ENCODE results near the gene INKA1. TPM values are rescaled to one million over a fixed set of nuclear protein-coding genes. Genes with fewer than 3 reads are reported as not detected.
A peak's percentile ranks its signal among the peaks of the same experiment; 100 is the strongest.
"Not testable (repeated sequence)": the region's sequence is repeated elsewhere in the genome, so short reads cannot be mapped to it uniquely, and the experiment has no call there.

INKA1 gene
- total RNA-seq (2014; rRNA removed; shearing (Covaris generic)): 0.56 and 1.3 TPM in 2 replicates

DNA sequence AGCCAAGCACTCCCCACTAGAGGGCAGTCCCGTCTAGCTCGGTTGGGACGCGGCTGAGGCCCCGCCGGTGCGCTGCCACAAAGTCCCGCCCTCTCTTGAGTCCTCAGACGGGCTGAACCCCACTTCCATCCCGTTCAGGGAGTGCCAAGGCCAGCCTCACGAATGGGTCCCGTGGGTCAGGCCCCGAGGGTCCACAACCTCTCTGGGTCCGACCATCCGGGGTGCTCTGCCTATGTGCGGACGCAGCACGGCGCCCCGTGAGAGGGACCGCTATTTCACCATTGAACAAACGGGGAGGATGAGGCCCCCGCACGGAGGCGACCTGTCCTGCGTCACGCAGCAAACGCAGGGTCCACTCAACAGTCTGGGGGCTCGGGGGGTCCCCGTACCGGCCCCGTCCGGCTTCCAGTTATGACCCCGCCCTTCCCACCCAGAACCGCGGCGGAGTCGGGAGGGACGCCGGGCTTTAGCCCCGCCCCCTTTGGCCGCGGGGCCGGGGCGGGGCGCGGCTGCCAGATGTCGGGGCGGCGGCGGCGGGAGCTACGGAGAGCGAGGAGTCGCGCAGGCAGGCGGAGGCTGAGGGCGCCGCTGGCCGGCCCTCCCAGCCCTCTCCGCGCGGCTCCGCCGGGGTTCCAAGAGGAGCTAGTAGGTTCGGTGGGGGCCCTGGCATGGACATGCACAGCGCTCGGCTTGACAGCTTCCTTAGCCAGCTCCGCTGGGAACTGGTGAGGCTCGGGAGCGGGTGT is at the start of gene INKA1:
INKA1 (plus strand) TSS at position 543 of the 746 bp plus-strand sequence; CDS start at position 675, 132 bp downstream.
- H3K27me3 ChIP-seq (replicated peaks): no peaks in the 10 kb centered on the region
- DNase-seq (ENCODE audit: low read depth in 1 of 2, low spot score in 2 of 2): peak; percentile 80 to 82

DNA sequence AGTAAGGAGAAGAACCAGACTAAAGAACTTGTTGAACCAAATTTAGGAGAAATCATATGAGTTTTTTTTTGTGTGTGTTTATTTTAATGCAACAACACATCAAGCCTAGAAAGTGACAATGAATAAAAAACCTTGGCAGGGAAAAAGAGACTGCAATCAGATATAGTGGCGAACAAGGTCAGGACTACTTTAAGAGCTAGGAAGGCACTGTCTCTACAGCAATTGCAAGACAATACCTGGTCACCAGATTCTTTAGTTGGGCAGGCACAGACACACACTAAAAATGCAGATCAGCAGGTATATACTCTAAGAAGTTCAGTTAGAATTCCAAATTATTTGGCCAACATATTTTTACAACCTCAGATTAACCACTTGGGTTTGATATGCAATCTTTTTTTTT is 48.5 kb upstream of the INKA1 start:
- no peak overlapping the region for H3K27ac ChIP-seq
- no peaks in the 10 kb centered on the region for H3K27me3 ChIP-seq (replicated peaks)
- no peak for DNase-seq (ENCODE audit: low read depth in 1 of 2, low spot score in 2 of 2)
- no peaks in the 10 kb centered on the region for H3K9me3 ChIP-seq (replicated peaks)
- no peak overlapping the region for H3K4me3 ChIP-seq
- H3K36me3 ChIP-seq: no peaks in the 10 kb centered on the region
- no peaks in the 10 kb centered on the region for H3K4me1 ChIP-seq (replicated peaks)

More for the DNA sequence above, at the start of gene INKA1:
- Histone ChIP-seq H3K4me3 (peak within 1 kb of the TSS; percentile 80), H3K4me1 (replicated peaks) (peaks cover 21% of the 10 kb centered on the region), H3K27ac (peak within 1 kb of the TSS; percentile 41; the same call in 1 of the 2 replicates), H3K36me3 (peaks cover 3% of the 10 kb centered on the region; the same call in 1 of the 2 replicates), H3K9me3 (replicated peaks) (no peaks in the 10 kb centered on the region)

DNA sequence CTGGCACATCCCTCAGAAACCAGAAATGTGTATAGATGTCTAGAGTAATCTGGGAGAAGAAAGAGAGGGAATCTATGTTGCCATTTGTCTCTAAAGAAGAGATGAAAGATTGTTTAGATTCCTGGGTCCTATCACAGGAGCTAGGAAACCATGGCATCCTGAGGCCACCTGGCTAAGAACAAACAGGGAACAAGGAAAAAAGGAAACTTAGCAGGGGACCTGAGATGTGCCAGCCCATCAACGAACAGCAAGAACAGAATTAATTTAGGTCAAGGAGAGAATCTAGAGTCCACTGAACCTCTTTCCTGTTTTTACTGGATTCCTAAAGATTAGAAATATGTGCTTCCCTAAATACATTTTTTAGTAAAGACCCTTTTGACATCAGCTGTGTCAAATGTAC is 47.0 kb upstream of the INKA1 start:
- no peaks in the 10 kb centered on the region for H3K9me3 ChIP-seq (replicated peaks)
- no peaks in the 10 kb centered on the region for H3K36me3 ChIP-seq
- H3K27ac ChIP-seq: no peak overlapping the region
- H3K4me3 ChIP-seq: no peak overlapping the region
- no peaks in the 10 kb centered on the region for H3K4me1 ChIP-seq (replicated peaks)
- no peaks in the 10 kb centered on the region for H3K27me3 ChIP-seq (replicated peaks)
- no peak for DNase-seq (ENCODE audit: low read depth in 1 of 2, low spot score in 2 of 2)

DNA sequence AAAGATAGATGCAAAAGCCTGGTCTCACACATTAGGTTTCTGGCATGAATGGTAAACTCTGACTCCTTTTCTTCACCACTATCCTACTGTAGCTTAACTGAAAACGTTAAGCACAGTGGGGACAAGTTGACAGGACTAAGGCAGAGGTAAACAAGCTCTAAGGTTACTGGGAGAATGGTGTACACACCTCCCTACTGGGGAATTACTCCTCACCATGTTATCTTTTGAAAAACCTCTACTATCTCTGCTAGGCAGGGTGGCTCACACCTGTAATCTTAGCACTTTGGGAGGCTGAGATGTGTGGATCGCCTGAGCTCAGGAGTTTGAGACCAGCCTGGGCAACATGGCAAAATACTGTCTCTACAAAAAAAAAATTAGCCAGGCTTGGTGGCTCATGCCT is 45.9 kb upstream of the INKA1 start:
- Histone ChIP-seq H3K27me3 (replicated peaks) (no peaks in the 10 kb centered on the region), H3K4me1 (replicated peaks) (no peaks in the 10 kb centered on the region)

DNA sequence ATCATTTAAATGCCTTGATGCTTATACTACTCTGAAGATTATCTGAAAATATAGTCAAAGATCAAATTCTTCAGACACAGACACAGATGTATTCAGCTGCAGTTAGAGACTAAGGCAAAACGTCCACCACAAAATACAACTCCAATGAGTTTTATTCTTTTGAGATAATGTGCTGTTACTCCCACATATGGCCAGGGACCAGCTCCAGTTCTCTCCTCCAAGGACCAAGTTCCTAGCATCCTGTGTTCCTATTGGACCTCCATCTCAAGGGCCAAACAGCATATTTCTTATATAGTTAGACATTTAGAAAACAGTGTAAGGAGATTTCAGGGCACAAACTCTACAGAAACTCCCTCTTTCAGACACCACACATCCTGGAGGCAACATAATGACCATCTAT is 43.8 kb upstream of the INKA1 start:
- Histone ChIP-seq H3K4me1 (replicated peaks) (no peaks in the 10 kb centered on the region), H3K27ac (no peak overlapping the region), H3K4me3 (no peak overlapping the region), H3K36me3 (no peaks in the 10 kb centered on the region), H3K27me3 (replicated peaks) (no peaks in the 10 kb centered on the region), H3K9me3 (replicated peaks) (no peaks in the 10 kb centered on the region)
- DNase-seq (ENCODE audit: low read depth in 1 of 2, low spot score in 2 of 2): no peak

More for the DNA sequence above, 45.9 kb upstream of the INKA1 start:
- Histone ChIP-seq H3K4me3 (no peak overlapping the region), H3K9me3 (replicated peaks) (no peaks in the 10 kb centered on the region), H3K36me3 (no peaks in the 10 kb centered on the region), H3K27ac (no peak overlapping the region)
- no peak for DNase-seq (ENCODE audit: low read depth in 1 of 2, low spot score in 2 of 2)

DNA sequence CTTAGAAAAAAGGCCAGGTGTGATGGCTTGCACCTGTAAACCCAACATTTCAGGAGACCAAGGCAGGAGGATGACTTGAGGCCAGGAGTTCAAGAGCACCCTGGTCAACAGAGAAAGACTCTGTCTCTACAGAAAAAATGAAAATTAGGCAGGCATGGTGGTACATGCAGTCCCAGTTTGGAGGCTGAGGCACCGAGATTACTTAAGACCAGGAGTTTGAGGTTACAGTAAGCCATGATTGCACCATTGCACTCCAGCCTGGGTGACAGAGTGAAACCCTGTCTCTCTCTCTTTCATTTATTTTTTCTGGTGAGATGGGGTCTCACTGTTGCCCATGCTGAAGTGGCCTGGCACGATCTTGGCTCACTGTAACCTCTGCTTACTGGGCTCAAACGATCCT is 41.4 kb upstream of the INKA1 start:
- Histone ChIP-seq H3K4me1 (replicated peaks) (no peaks in the 10 kb centered on the region), H3K27ac (no peak overlapping the region), H3K27me3 (replicated peaks) (no peaks in the 10 kb centered on the region), H3K9me3 (replicated peaks) (no peaks in the 10 kb centered on the region), H3K4me3 (no peak overlapping the region), H3K36me3 (no peaks in the 10 kb centered on the region)
- DNase-seq (ENCODE audit: low read depth in 1 of 2, low spot score in 2 of 2): no peak

DNA sequence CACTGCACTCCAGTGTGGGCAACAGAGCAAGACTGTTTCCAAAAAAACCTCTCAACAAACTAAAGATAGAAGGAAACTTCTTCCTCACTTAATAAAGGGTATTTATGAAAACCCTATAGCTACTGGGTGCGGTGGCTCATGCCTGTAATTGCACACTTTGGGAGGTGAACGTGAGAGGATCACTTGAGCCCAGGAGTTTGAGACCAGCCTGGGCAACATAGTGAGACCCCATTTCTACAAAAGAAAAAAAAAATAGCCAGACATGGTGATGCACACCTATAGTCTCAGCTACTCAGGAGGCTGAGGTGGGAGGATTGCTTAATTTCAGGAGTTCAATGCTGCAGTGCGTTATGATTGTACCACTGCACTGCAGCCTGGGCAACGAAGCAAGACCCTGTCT is 39.1 kb upstream of the INKA1 start:
- no peak overlapping the region for H3K27ac ChIP-seq
- 0 out of 2 replicates have a peak, but pooled peaks cover under 1% of the 10 kb centered on the region for H3K36me3 ChIP-seq
- H3K27me3 ChIP-seq (replicated peaks): no peaks in the 10 kb centered on the region
- H3K4me3 ChIP-seq: no peak overlapping the region
- H3K9me3 ChIP-seq (replicated peaks): no peaks in the 10 kb centered on the region
- peaks cover 1% of the 10 kb centered on the region for H3K4me1 ChIP-seq (replicated peaks)
- no peak for DNase-seq (ENCODE audit: low read depth in 1 of 2, low spot score in 2 of 2)

DNA sequence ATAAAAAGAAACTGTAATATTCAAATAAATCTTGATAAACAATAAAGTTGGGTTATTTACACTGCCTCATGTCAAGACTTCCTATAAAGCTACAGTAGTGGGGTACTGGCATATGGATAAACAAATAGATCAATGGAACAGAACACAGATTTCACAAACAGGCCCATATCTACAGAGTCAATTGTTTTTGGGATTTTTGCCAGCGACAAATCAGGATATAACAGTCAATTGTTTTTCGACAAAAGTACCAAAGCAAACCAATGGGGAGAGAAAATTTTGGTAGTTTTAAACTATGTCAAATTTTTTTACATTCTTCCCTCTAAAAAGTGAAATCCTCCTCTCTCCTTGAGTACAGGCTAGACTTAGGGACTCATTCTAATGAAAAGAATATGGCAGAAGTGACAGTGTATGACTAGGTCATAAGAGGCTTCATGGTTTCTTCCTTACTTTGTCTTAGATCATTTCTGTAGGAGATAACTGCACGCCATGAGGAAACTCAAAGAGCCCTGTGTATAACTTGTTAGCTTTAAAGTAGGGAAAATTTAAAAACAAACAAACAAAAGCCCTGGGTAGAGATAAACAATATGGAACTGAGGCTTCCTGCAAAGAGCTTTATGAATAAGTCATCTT is 33.7 kb upstream of the INKA1 start:
- peaks cover 7% of the 10 kb centered on the region; the same call in 1 of the 2 replicates for H3K36me3 ChIP-seq
- H3K4me3 ChIP-seq: no peak overlapping the region
- peak in 1 of 2 experiments; percentile 26 for DNase-seq (ENCODE audit: low read depth in 1 of 2, low spot score in 2 of 2)
- peak overlapping the region; percentile 9; the same call in 1 of the 2 replicates for H3K27ac ChIP-seq
- no peaks in the 10 kb centered on the region for H3K27me3 ChIP-seq (replicated peaks)
- H3K9me3 ChIP-seq (replicated peaks): no peaks in the 10 kb centered on the region
- H3K4me1 ChIP-seq (replicated peaks): peaks cover 20% of the 10 kb centered on the region

DNA sequence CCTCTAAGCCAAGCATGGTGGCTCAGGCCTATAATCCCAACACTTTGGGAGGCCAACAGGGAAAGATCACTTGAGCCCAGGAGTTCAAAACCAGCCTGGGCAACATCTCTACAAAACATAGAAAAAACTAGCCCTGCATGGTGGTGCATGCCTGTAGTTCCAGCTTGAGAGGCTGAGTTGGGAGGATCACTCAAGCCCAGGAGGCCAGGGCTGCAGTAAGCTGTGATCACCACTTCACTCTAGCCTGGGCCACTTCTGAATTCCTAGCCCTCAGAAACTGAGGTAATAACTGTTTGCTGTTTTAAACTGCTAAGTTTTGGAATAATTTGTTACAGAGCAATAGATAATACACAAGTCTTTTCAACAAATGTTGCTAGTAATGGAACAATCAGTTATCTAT is 33.1 kb upstream of the INKA1 start:
- H3K4me3 ChIP-seq: no peak overlapping the region
- peaks cover 7% of the 10 kb centered on the region; the same call in 1 of the 2 replicates for H3K36me3 ChIP-seq
- no peaks in the 10 kb centered on the region for H3K27me3 ChIP-seq (replicated peaks)
- H3K9me3 ChIP-seq (replicated peaks): no peaks in the 10 kb centered on the region
- peaks cover 20% of the 10 kb centered on the region for H3K4me1 ChIP-seq (replicated peaks)
- no peak overlapping the region for H3K27ac ChIP-seq
- no peak for DNase-seq (ENCODE audit: low read depth in 1 of 2, low spot score in 2 of 2)

DNA sequence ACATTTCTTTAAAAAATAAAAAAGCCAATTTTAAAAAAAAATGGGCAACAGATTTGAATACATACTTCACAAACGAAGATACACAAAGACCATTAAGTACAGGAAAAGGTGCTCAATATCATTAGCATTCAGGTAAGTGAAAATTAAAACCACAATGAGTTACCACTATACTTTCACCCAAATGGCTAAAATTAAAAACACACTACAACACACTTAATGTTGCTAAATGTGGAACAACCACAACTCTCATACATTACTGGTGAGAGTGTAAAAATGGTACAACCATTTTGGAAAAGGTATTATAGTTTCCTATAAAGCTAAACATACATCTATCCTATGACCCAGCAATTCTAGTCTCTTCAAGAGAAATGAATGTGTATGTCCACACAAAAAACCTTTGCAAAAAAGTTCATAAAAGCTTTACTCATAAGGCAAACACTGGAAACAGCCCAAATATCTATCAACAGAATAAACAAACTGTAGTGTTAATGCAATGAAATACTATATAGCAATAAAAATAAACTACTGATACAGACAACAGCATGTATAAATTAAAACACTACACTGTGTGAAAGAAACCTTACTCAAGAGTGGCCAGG is 31.6 kb upstream of the INKA1 start:
- H3K27ac ChIP-seq: no peak overlapping the region
- H3K4me3 ChIP-seq: no peak overlapping the region
- H3K9me3 ChIP-seq (replicated peaks): no peaks in the 10 kb centered on the region
- peaks cover 20% of the 10 kb centered on the region for H3K4me1 ChIP-seq (replicated peaks)
- H3K36me3 ChIP-seq: peaks cover 12% of the 10 kb centered on the region
- no peak for DNase-seq (ENCODE audit: low read depth in 1 of 2, low spot score in 2 of 2)
- H3K27me3 ChIP-seq (replicated peaks): no peaks in the 10 kb centered on the region

DNA sequence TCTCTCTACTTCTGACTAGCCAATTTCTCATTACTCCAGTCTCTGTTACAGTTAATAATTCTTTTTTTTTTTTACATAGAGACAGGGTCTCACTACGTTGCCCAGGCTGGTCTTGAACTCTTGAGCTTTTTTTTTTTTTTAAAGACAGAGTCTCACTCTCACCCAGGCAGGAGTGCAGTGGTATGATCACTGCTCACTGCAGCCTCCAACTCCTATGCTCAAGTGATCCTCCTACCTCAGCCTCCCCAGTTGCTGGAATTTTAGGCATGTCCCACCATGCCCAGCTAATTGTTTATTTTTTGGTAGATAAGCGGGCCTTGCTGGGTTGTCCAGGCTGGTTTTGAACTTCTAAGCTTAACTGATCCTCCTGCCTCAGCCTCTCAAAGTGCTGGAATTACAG is 30.4 kb upstream of the INKA1 start:
- Histone ChIP-seq H3K4me3 (no peak overlapping the region), H3K9me3 (replicated peaks) (no peaks in the 10 kb centered on the region), H3K4me1 (replicated peaks) (peaks cover 20% of the 10 kb centered on the region), H3K27me3 (replicated peaks) (no peaks in the 10 kb centered on the region), H3K36me3 (peaks cover 20% of the 10 kb centered on the region), H3K27ac (no peak overlapping the region)
- DNase-seq (ENCODE audit: low read depth in 1 of 2, low spot score in 2 of 2): no peak

DNA sequence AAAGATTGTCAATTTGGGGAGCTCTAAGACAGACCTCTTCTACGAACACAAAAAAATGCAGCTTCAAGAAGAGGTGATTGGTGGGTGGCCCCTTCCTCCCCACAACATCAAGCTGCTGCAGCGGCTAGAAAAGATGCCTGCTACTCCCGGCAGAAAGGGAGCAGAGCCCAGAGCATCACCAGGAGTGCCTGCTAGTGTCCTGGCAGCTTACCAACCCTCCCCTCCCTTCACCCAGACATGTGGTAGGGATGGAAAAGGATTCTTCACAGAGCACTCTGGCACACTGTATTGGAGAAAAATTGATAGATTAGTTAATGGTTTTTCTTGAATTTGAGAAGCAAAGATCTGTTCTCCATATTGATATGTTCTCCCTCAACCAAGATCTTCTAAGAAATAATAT is 27.5 kb upstream of the INKA1 start:
- peaks cover 17% of the 10 kb centered on the region for H3K36me3 ChIP-seq
- DNase-seq (ENCODE audit: low read depth in 1 of 2, low spot score in 2 of 2): no peak
- H3K4me1 ChIP-seq (replicated peaks): peaks cover 3% of the 10 kb centered on the region
- H3K4me3 ChIP-seq: no peak overlapping the region
- H3K27me3 ChIP-seq (replicated peaks): no peaks in the 10 kb centered on the region
- H3K9me3 ChIP-seq (replicated peaks): no peaks in the 10 kb centered on the region
- H3K27ac ChIP-seq: no peak overlapping the region

DNA sequence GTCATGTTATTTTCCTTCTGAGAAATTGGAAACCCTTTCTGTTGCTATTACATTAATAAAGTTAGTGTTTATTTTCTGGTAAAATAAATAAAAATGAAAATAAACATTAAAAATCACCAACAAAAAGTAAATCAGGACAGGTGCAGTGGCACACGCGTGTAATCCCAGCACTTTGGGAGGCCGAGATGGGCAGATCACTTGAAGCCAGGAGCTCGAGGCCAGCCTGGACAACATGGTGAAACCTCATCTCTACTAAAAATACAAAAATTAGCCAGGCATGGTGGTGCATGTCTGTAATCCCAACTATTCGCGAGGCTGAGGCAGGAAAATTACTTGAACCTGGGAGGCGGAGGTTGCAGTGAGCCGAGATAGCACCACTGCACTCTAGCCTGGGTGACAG is 27.0 kb upstream of the INKA1 start:
- H3K27me3 ChIP-seq (replicated peaks); H3K9me3 ChIP-seq (replicated peaks); H3K4me3 ChIP-seq; H3K27ac ChIP-seq; H3K4me1 ChIP-seq (replicated peaks); DNase-seq (ENCODE audit: low read depth in 1 of 2, low spot score in 2 of 2): not testable (repeated sequence)
- peaks cover 21% of the 10 kb centered on the region for H3K36me3 ChIP-seq
